ENCODE measurements around the gene RNF217.

The RNF217 gene

GRCh38 chr6:125020385-125020784 is 58.1 kb downstream of the RNF217 start:
- DNase-seq = no peak

GRCh38 chr6:125022391-125022989 is 60.3 kb downstream of the RNF217 start:
- no peak for TF ChIP-seq CTCF (IDR thresholded peaks at IDR 0.05; ENCODE audit: low read depth, low read length)
- no peak overlapping the region for H3K27ac ChIP-seq
- no peaks in the 10 kb centered on the region for H3K27me3 ChIP-seq (ENCODE audit: insufficient read depth, low read depth, severe bottlenecking)
- H3K4me3 ChIP-seq (ENCODE audit: low read depth, low read length) = no peak overlapping the region
- no peak for DNase-seq
- no peaks in the 10 kb centered on the region for H3K36me3 ChIP-seq
- no peaks in the 10 kb centered on the region for H3K9me3 ChIP-seq (ENCODE audit: severe bottlenecking)

More at GRCh38 chr6:125020385-125020784, 58.1 kb downstream of the RNF217 start:
- Histone ChIP-seq H3K4me3 (ENCODE audit: low read depth, low read length) (no peak overlapping the region), H3K36me3 (no peaks in the 10 kb centered on the region), H3K27me3 (ENCODE audit: insufficient read depth, low read depth, severe bottlenecking) (no peaks in the 10 kb centered on the region), H3K27ac (no peak overlapping the region), H3K9me3 (ENCODE audit: severe bottlenecking) (no peaks in the 10 kb centered on the region)
- TF ChIP-seq CTCF (IDR thresholded peaks at IDR 0.05; ENCODE audit: low read depth, low read length) = no peak

GRCh38 chr6:125025164-125025854 is 63.1 kb downstream of the RNF217 start:
- TF ChIP-seq CTCF (IDR thresholded peaks at IDR 0.05; ENCODE audit: low read depth, low read length) = no peak
- Histone ChIP-seq H3K9me3 (ENCODE audit: severe bottlenecking) (no peaks in the 10 kb centered on the region), H3K27ac (no peak overlapping the region), H3K4me3 (ENCODE audit: low read depth, low read length) (no peak overlapping the region), H3K36me3 (no peaks in the 10 kb centered on the region), H3K27me3 (ENCODE audit: insufficient read depth, low read depth, severe bottlenecking) (no peaks in the 10 kb centered on the region)
- DNase-seq = no peak

- DNase-seq = no peak
- H3K27ac ChIP-seq = no peak overlapping the region
- no peaks in the 10 kb centered on the region for H3K9me3 ChIP-seq (ENCODE audit: severe bottlenecking)
- no peaks in the 10 kb centered on the region for H3K36me3 ChIP-seq
- H3K4me3 ChIP-seq (ENCODE audit: low read depth, low read length) = no peak overlapping the region
- H3K27me3 ChIP-seq (ENCODE audit: insufficient read depth, low read depth, severe bottlenecking) = no peaks in the 10 kb centered on the region
- no peak for TF ChIP-seq CTCF (IDR thresholded peaks at IDR 0.05; ENCODE audit: low read depth, low read length)
Measured at GRCh38 chr6:125027287-125027686, 65.0 kb downstream of the RNF217 start.

GRCh38 chr6:125030969-125031368 is 68.7 kb downstream of the RNF217 start:
- H3K27ac ChIP-seq = no peak overlapping the region
- H3K27me3 ChIP-seq (ENCODE audit: insufficient read depth, low read depth, severe bottlenecking) = no peaks in the 10 kb centered on the region
- no peaks in the 10 kb centered on the region for H3K9me3 ChIP-seq (ENCODE audit: severe bottlenecking)
- H3K4me3 ChIP-seq (ENCODE audit: low read depth, low read length) = no peak overlapping the region
- DNase-seq = no peak
- no peak for TF ChIP-seq CTCF (IDR thresholded peaks at IDR 0.05; ENCODE audit: low read depth, low read length)
- no peaks in the 10 kb centered on the region for H3K36me3 ChIP-seq
